GM18517 (cell line): ENCODE measurements around the gene GPR107.

Experiments
- ATAC-seq: cut with Tn5 transposase; IDR thresholded peaks from one replicate; pipeline ENCODE4 v1.9.1; 2021; ENCODE audit warnings: mild to moderate bottlenecking, moderate library complexity; ENCODE audit not compliant: unreplicated experiment

Gene GPR107

DNA sequence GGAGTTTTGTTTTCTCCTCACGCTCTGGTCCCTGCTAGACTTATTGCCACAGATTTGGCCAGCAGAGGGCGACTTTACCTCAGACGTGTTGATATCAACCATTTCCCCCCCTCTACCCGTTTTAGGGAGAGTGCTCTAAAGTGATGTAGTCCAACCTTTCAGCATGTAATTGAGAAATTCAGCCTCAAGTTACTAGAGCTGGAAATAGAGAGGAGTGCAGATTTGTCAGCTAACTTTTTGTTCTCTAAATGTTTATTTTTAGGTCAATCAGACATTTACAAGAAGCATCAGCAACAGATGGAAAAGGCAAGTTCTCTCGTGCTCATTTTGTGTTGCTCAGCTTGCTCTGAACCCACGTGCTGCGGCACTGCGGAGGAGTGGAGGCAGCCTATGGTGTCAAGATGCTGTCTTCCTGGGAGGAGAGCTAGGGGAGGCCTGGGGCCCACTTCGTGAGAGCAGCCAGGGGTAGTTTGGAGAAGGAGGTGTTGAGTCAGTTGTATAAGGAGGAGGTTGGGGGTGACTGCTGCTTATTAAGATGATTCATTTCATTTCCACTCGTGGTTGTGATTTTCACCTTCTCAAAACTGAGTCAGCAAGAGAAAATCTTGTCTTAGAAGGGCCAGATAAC, 53.6 kb downstream of the GPR107 start:
- ATAC-seq, result no peak

GRCh38 chr9:130107955-130108354, 54.2 kb downstream of the GPR107 start:
- no peak for ATAC-seq

DNA sequence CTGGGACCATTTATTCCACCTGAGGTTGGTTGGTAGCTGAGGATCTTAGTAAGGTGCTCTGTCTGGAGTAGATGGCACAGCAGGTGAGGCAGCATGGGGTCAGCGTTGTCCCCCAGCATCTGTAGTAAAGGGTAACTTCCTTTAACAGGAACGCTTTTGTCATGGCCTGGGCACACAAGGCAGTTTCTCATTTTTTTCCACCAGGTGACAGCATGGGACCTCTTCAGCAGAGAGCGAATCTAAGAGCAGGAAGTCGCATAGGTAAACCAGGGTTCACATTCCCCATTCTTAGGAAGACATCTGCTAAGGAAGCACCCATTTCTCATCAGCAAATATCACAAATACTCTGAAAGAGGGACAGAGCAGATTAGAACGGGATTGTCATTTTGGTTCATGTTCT, 56.5 kb downstream of the GPR107 start:
- ATAC-seq, result no peak

DNA sequence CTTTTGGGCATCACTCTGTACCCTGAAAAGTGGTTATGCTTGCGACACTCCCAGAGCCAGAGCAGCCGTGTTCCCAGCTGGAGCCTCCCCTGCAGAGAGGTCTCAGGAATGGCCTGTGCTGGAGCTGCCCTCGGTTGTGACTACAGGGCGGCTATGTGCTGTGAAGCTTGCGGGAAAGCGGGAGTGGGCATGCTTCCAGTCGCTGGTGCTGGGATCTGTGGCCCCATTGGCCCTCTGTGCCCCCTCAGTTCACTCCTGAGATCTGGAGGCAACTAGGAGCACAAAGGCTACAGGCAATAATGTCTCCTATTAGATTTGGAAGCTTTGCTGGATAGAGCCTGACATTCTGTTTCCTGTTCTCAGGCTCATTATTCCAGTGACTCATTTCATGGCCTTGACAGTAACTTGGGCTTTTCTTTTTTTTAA, 56.9 kb downstream of the GPR107 start:
- no peak for ATAC-seq

GRCh38 chr9:130111786-130112537, 58.3 kb downstream of the GPR107 start:
- ATAC-seq, result no peak

DNA sequence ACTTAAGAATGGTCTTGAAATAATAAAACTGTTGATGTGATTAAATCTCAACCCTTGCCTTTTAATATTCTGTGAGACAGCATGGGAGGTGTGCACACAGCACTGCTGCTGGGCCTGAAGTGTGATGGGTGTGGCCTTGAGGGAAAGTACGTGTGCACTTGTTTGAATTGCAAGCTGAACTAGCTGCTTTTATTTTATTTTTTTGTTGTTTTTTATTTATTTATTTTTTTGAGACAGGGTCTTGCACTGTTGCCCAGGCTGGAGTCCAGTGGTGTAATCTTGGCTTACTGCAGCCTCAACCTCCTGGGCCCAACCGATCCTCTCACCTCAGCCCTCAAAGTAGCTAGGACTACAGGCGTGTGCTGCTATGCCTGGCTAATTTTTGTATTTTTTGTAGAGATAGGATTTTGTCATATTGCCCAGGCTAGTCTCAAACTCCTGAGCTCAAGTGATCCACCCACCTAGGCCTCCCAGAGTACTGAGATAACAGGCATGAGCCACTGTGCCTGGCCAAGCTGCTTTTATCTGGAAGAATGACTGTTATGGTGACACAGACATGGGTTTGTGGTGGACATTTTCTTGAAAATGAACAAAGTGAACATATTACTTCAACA, 58.9 kb downstream of the GPR107 start:
- ATAC-seq, result no peak

DNA sequence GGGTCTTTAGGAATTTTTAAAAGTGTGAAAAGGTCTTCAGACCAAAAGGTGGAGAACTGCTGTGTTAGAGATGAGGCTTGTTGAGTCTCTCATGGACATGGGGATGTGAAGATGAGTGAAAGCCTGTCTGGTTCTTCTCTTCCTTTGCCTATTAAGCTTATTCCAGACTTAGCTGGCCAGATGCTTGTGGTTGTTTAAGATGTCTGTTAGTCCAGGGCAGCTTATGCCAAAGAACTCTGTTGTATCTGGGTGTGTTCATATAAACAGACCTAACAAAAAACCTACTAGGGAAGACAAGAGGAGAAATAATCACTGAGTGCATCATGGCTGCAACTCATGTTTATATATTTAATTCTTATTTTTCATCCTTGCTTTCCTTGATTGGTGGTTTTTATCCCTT, 61.0 kb downstream of the GPR107 start:
- ATAC-seq, result no peak

GRCh38 chr9:130116346-130116745, 62.6 kb downstream of the GPR107 start:
- no peak for ATAC-seq

GRCh38 chr9:130117376-130117775, 63.7 kb downstream of the GPR107 start:
- no peak for ATAC-seq

GRCh38 chr9:130117816-130118632, 64.3 kb downstream of the GPR107 start:
- no peak for ATAC-seq

- ATAC-seq, result no peak
Observed at GRCh38 chr9:130118841-130119518, 65.3 kb downstream of the GPR107 start.

- ATAC-seq, result no peak
Observed at GRCh38 chr9:130119519-130120298, 66.0 kb downstream of the GPR107 start.

GRCh38 chr9:130120299-130120587, 66.5 kb downstream of the GPR107 start:
- no peak for ATAC-seq

GRCh38 chr9:130120832-130121231, 67.1 kb downstream of the GPR107 start:
- no peak for ATAC-seq

GRCh38 chr9:130122456-130122855, 68.8 kb downstream of the GPR107 start:
- no peak for ATAC-seq

DNA sequence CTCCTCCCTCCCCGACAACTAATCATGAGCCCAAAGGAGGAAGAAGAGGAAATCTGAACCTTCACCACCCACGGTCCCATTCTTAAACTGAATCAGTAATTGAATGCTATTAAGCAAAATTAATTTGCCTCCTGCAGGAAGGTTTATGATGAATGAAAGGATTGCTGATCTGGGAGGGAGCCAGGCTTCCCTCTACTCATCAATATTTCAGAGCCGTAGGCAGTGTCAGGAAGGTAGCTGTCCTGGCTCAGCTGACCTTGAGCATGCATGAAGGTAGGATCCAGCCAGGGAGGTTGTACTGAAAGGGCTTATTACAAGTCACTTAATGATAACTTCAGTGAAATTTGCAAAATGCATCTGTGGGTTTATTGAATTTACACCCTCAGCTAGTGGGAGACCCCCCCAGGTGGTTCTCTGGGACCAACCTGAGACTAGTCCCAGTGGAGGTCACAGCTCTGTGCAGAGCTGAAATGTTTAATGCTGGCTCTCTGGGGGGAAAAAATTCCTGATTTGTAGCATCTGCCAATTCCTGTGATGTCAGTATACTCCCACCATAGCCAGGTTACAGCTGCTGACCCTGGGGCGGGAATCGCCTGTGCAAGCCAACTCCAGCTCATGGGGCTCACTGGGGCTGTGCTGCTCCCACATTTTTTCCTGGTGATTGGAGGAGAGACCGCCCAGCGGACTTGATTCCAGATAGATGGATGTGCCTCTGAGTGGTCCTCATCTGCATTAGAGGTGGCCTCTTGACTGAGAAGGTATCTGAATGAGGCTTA, 70.6 kb downstream of the GPR107 start:
- ATAC-seq, result no peak

GRCh38 chr9:130126721-130127433, 73.2 kb downstream of the GPR107 start:
- ATAC-seq, result no peak

DNA sequence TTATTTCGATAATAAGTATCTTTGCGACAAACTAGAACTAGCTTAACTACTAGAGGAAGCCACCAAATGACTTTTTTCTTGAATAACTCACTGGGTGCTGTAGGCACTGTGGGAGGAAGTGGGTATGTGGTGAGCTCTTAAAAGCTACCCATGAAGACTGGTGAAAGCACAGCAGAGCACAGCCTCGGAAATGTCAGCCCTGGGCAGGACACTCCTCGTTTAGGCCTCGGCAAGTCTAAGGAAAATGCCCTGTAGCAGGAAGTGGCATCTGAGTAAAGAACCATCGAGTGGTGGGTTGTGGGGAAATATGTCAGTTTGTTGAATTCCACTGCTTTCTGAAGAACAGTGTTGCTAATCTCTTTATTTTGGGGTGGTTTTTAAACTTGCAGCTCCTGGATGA, 74.5 kb downstream of the GPR107 start:
- ATAC-seq, result peak; percentile 53
